SK-N-MC (cell line): ENCODE measurements around the gene SPEF1.

Experiments used
- EZH2 ChIP-seq: fragments of 200-600 bp; sonication (generic); IDR thresholded peaks from one replicate; pipeline ENCODE4 v1.6.1; 2017; ENCODE audit warnings: antibody characterized with exemption
- POLR2AphosphoS5 ChIP-seq: IDR thresholded peaks from 2 replicates; pipeline ENCODE4 v1.6.1; 2012; ENCODE audit warnings: mild to moderate bottlenecking, low read depth, low read length, borderline replicate concordance

GRCh38 chr20:3812975-3813847, 32.0 kb upstream of the SPEF1 start:
- TF ChIP-seq POLR2AphosphoS5 (no peak), EZH2 (no peak)
